GM21515 (cell line): Measurements from ENCODE around the gene TMEM82.

Experiments
- ATAC-seq: cut with Tn5 transposase; IDR thresholded peaks from one replicate; pipeline ENCODE4 v1.9.1; 2021; ENCODE audit not compliant: unreplicated experiment

TMEM82 gene

DNA sequence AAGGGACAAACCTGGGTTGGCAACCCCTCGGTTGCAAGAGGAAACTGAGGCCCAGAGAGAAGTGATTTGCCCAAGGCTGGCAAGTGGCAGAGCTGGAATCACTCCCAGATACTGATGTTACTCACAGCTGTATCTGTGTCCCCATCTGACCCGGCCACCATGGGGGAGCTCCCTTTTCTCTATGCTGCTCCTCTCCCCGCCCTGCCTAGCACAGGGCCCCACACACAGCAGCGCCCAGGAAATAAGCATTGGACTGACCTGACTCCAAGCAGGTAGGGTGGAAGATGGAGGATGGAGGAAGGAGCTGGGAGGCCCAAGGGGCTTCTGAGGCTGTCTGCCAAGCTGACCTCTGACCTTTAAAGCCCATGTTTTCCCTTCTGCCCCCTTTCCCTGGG is 13.3 kb downstream of the TMEM82 start:
- no peak for ATAC-seq

DNA sequence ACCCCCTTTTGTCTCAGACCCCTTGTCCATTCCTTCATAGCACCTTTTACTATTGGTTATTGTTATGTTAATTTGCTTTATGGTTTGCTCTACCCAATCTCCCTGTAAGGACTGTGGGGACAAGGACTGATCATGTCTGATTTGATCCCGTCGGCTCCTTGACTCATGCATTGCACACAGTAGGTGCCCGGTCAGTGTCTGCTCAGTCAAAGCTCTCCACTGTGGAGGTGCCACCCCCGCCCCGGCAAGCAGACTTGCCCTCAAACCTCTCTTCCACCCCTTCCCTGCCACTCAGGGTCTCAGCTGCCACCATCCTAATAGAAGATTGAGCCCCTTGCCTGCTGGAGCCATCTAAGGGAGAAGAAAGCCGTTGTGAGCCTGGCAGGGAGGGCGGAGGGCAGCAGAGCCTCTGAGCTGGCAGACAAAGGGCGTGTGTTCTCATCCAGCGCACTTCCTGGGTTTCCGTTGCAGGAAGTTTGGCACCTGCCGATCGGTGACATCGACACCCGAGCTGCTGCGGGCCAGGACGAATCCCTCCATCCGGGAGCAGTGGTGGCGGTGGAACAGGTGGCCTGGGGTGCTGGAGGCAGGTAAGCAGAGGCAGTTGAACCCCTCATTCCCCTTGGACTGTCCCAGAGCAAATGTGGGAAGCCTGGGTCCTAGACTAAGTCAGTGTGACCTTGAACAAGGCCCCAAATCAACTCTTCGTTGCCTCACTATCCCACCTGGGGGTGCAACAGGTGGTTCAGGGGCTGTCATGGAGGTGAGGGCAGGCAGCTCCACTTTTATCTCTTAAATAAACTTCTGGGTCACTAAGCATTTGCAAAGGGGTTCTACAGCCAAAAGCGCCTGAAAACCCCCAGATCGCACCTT is 14.1 kb downstream of the TMEM82 start:
- no peak for ATAC-seq

GRCh38 chr1:15757016-15757543 is 14.8 kb downstream of the TMEM82 start:
- ATAC-seq, result no peak

DNA sequence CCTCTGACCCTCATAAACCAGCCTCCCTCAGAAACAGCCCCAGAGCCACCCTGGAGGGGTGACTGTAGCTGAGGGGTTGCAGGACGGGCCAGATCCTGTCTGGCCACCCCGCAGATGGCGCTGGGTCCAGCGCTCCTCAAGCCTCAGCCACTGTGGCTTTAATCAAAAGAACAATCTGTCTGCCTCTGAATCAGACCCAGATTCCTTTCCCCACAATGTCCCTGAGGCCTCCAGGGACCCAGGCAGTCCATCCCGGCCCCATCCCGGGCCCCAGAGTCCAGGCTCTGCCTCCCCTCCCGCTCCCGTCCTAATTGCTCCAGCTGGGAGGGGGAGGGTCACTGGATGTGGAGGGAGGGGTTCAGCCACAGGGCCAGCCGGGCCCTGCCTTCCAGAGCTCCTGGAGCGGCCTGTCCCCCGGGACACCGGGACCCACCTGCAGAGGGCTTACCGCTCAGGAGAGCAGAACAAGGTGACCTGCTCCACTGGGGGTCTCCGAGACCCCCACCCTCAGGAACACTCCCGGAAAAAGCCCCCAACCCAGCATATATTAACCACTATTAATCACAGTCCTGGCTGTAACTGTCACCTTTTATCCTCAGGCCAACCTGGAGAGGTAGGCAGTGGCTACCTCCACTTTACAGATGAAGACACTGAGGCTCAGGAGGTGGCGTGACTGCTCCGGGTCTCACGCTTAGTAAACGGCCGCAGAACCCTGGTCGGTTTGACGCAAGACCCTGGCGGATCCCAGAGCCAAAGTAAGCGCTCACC is 15.5 kb downstream of the TMEM82 start:
- ATAC-seq, result no peak

DNA sequence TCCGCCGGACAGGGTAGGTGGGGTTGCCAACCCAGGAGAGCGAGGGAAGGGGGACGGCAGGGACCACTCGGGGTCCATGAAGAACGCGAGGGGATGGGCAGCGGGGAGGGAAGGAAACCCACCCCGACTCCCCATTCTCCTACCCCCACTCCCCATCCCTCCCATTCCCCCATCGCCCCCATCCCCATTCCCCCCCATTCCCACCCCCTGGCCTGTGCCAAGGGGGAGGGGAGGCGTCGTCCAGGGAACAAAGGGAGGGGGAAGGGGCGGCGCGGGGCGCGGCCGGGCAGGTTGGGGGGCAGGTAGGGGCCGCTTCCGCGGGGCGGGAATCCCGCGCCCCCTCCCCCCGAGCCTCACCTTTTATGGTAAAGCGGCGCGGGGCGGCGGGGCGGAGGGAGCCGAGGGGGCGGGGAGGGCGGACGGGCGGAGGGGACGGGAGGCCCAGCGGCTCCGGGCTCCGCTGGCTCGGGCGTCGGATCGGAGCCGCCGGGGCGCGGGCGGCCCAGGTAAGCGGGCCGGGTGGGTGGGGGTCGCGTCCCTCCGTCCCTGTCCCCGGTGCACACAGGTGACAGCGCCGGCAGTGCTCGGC is 16.1 kb downstream of the TMEM82 start, which contains the start of gene FBLIM1:
Gene FBLIM1 (plus strand): TSS at position 453 of the 589 bp plus-strand sequence. CDS start 6,189 bp downstream, outside the sequence.
- ATAC-seq, result no peak

DNA sequence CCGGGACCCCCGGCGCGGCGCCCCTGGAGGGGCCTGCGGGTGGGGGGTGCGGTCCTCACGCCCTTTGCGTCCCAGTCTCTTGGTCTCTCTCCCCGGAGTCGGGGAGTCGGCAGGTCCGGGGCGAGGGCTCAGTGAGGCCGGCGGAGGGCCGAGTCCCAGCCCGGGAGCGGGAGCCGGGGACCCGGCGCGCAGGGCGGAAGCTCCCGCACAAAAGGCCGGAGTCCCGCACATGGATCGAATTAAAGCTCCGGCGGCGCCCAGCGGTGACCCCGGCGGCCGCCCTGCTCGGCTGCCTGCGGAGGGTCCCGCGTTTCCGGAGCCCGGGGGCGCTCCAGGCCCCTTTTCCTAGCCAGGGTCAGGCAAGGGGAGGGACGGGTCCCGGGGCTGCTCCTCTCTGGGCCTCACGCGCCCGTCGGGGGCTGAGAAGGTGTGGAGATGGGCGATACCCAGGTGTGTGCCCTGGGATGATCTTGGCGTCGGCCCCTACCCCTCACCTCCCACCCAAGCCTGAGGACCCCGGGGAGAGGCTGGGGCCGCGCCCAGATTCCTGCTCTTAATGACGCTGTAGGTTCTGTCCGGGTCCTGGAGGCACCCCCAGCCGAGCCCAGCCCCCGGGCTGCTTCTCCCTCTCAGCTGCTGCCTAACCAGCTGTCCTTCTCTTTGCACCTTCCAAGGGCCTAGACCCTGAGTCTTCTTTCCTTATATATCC is 16.8 kb downstream of the TMEM82 start:
- ATAC-seq, result no peak

- no peak for ATAC-seq
Measured at GRCh38 chr1:15760520-15761211, 18.4 kb downstream of the TMEM82 start.

- ATAC-seq, result no peak
Measured at GRCh38 chr1:15761366-15762128, 19.2 kb downstream of the TMEM82 start.

- no peak for ATAC-seq
Measured at GRCh38 chr1:15762546-15762945, 20.2 kb downstream of the TMEM82 start.

- no peak for ATAC-seq
Measured at GRCh38 chr1:15764269-15764764, 22.0 kb downstream of the TMEM82 start.

DNA sequence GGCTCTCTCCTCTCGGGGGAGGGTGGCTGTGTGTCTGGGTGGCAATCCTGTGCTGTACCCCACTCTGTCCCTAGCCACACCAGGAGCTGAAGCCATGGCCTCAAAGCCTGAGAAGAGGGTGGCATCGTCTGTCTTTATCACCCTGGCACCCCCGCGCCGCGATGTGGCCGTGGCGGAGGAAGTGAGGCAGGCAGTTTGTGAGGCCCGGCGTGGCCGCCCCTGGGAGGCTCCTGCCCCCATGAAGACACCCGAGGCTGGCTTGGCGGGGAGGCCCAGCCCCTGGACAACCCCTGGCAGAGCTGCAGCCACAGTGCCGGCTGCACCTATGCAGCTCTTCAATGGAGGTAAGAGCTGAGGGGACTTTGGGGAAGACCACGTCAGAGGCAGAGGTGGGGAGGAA is 22.6 kb downstream of the TMEM82 start:
- ATAC-seq, result no peak

DNA sequence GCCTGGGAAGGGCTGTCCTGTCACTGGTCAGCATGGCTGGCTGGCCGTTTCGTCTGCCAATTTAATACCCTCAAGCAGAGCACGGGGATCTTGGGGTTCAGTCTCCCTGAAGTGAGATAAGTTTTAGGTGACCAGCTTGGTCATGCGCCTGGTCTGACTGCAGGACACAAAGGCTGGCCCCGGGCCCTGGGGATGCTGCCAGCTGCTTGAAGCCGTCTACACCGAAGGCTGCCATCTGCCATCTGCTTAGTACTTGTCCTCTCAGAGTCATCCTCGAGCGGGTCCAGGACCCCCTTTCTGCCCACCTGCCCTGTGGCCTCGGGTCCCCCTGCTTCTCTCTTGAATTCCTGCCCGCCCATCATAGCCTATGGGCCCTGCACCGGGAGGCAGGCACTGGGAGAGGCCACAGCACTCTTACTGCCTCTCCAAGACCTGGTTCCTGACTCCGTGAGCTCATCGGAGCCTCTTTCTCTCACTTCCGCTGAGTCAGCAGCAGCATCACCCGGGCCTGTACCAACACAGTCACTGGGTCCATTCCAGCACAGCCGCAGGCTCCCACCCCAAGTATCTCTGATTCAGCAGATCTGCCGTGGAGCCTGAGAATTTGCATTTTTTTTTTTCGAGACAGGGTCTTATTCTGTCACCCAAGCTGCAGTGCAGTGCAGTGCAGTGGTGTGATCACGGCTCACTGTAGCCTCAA is 23.3 kb downstream of the TMEM82 start:
- no peak for ATAC-seq

DNA sequence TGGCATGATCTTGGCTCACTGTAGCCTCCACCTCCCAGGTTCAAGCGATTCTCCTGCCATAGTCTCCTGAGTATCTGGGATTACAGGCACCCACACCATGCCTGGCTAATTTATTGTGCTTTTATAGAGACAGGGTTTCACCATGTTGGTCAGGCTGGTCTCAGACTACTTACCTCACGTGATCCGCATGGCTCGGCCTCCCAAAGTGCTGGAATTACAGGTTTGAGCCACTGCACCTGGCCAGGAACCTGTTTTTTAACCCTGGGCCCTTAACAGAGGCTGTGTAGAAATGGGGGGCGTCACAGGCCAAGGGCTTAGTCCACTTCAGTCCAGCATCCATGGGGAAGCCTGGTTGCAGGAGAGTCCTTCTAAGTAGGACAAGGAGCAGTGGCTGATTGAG is 25.6 kb downstream of the TMEM82 start:
- ATAC-seq, result no peak

DNA sequence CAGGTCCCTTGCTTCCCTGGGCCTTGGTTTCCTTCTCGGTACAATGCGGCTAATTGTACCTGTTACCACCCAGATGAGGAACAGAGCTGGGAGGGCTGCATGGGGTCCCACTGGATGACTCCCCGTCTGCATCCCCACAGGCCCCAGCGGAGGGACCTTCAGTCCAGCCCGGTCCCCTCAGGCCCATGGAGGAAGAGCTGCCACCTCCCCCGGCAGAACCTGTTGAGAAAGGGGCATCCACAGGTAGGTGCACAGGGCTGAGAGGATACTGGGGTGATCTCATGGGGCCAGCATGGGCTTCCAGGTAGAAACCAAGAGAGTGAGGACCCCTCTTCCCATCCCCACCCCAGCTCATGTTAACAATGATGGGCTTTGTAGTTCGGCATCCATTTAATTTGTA is 26.1 kb downstream of the TMEM82 start:
- ATAC-seq, result no peak

- no peak for ATAC-seq
Measured at GRCh38 chr1:15770313-15770962, 28.1 kb downstream of the TMEM82 start.

GRCh38 chr1:15771836-15772515 is 29.7 kb downstream of the TMEM82 start:
- ATAC-seq, result no peak

DNA sequence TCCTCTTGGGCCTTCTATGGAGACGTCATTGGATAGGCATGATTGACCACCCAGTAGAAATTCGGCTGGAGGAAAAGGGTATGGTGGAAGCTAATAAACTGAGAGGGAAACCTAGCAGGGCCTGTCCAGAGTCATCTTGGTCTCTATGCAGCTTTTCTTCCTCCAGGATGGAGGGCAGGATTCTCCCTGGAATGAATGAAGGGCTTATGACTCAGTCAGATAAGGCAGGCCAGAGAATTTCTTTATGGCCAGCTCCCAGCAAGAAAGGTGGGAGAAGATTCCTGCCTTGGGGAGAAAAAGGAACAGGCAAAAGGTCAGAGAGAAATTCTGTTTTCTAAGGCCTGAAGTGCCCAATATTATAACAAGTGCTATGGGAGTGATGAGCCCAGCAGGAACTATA is 33.4 kb downstream of the TMEM82 start:
- ATAC-seq, result no peak
